ENCODE data around the gene SRP14. TPM values are rescaled to one million over a fixed set of nuclear protein-coding genes. Genes with fewer than 3 reads are reported as not detected.

The SRP14 gene
- total RNA-seq, 4 donors from 2014 or later = 142 to 485 (median 230) TPM

- TF ChIP-seq CTCF (IDR thresholded peaks at IDR 0.05) (no peak), POLR2A (IDR thresholded peaks at IDR 0.05) (no peak)
- Histone ChIP-seq H3K4me1 (no peaks in the 10 kb centered on the region), H3K27ac (no peak overlapping the region), H3K9me3 (no peaks in the 10 kb centered on the region), H3K27me3 (no peaks in the 10 kb centered on the region), H3K36me3 (no peaks in the 10 kb centered on the region), H3K4me3 (no peak overlapping the region)
- no peak for DNase-seq
- intact Hi-C loops (cut with DNase I; ENCODE audit: low total_unique reads) = no loop called here
Observed at GRCh38 chr15:39990706-39991105, 48.3 kb downstream of the SRP14 start.

GRCh38 chr15:39987821-39988220 is 51.2 kb downstream of the SRP14 start:
- DNase-seq = no peak
- no peak for TF ChIP-seq CTCF (IDR thresholded peaks at IDR 0.05)
- no peak for TF ChIP-seq POLR2A (IDR thresholded peaks at IDR 0.05)
- no peak overlapping the region for H3K4me3 ChIP-seq
- H3K27me3 ChIP-seq = no peaks in the 10 kb centered on the region
- H3K36me3 ChIP-seq = no peaks in the 10 kb centered on the region
- H3K27ac ChIP-seq = no peak overlapping the region
- H3K4me1 ChIP-seq = no peaks in the 10 kb centered on the region
- intact Hi-C loops (cut with DNase I; ENCODE audit: low total_unique reads) = no loop called here
- no peaks in the 10 kb centered on the region for H3K9me3 ChIP-seq

Other genes starting within 250 kb of the SRP14 start
- gene GPR176, start 118.9 kb downstream of the SRP14 start, total RNA-seq = 10 to 100 TPM in 1 of 4 donors, 1 to 10 TPM in 3; 5.5 to 11.8 (median 7.1) TPM
- 10 to 100 TPM; 18.2 to 59.4 (median 36.7) TPM for gene EIF2AK4, start 105.1 kb downstream of the SRP14 start, total RNA-seq
- gene BMF, start 69.7 kb upstream of the SRP14 start, total RNA-seq = 10 to 100 TPM in 3 of 4 donors, 1 to 10 TPM in 1; 7.1 to 46.2 (median 22.6) TPM
- gene BUB1B, start 121.9 kb upstream of the SRP14 start, total RNA-seq = 10 to 100 TPM in 1 of 4 donors, under 1 TPM in 1, not detected in 2; under 0.01 to 31.5 TPM
- gene PAK6, start 199.9 kb upstream of the SRP14 start, total RNA-seq = 1 to 10 TPM in 3 of 4 donors, not detected in 1; 2.3 to 5.0 (median 3.3) TPM
- under 1 TPM in 2 of 4 donors, not detected in 2; 0.28 to 0.52 TPM for gene ANKRD63, start 243.9 kb upstream of the SRP14 start, total RNA-seq